ENCODE measurements around the gene KDM4B. TPM values are rescaled to one million over a fixed set of nuclear protein-coding genes. Genes with fewer than 3 reads are reported as not detected.
A peak's percentile ranks its signal among the peaks of the same experiment; 100 is the strongest.

The KDM4B gene
- total RNA-seq, 1 experiment from 2014 or later = 43.7 TPM

GRCh38 chr19:5040544-5041167, 71.7 kb downstream of the KDM4B start:
- H2BK20ac ChIP-seq (ENCODE audit: low read depth, low read length, poor library complexity, severe bottlenecking) = no peak overlapping the region
- no peak overlapping the region for H2AK5ac ChIP-seq (ENCODE audit: insufficient read length, low read length)
- H3K56ac ChIP-seq (ENCODE audit: insufficient read length, low read depth, low read length) = no peak overlapping the region
- no peak overlapping the region for H4K5ac ChIP-seq (ENCODE audit: insufficient read length, low read depth, low read length)
- H3K27ac ChIP-seq (ENCODE audit: insufficient read length, low read depth, low read length) = no peak overlapping the region
- no peaks in the 10 kb centered on the region for H3K79me2 ChIP-seq (ENCODE audit: insufficient read depth, low read length)
- no peak overlapping the region for H2AFZ ChIP-seq (ENCODE audit: low read length)
- H3K4me2 ChIP-seq (ENCODE audit: insufficient read depth, insufficient read length, low read length) = no peak overlapping the region
- no peaks in the 10 kb centered on the region for H3K79me1 ChIP-seq (ENCODE audit: insufficient read depth, low read depth, low read length, poor library complexity, severe bottlenecking)
- no peak overlapping the region for H4K8ac ChIP-seq (replicated peaks; ENCODE audit: insufficient read length, low read depth, low read length)
- H3K4me1 Mint-ChIP-seq = peaks cover 0 to 9% of the 10 kb centered on the region in 2 experiments; a peak in 1 of 4 replicates
- peaks cover 5 to 37% (median 26%) of the 10 kb centered on the region in 3 experiments; a peak in 6 of 7 replicates for H3K36me3 Mint-ChIP-seq (ENCODE audit: insufficient read depth in 1 of 3, low read depth in 3 of 3)
- H3K9me3 ChIP-seq (ENCODE audit: control insufficient read depth, low read depth, low read length) = no peaks in the 10 kb centered on the region
- no peaks in the 10 kb centered on the region for H3K9me3 Mint-ChIP-seq
- H4K20me1 ChIP-seq (ENCODE audit: control insufficient read depth, insufficient read depth, insufficient read length) = no peaks in the 10 kb centered on the region
- no peak overlapping the region for H3K18ac ChIP-seq (ENCODE audit: insufficient read length, low read depth, low read length)
- no peak for TF ChIP-seq CTCF (conservative IDR thresholded peaks at IDR 0.05)
- H2BK15ac ChIP-seq (ENCODE audit: low read depth, low read length) = no peak overlapping the region
- no peaks in the 10 kb centered on the region for H3K23me2 ChIP-seq (ENCODE audit: insufficient read length, low read depth, low read length, poor library complexity, severe bottlenecking)
- no peak overlapping the region for H3K4me3 Mint-ChIP-seq
- no peak overlapping the region for H3K4ac ChIP-seq (ENCODE audit: low read depth, low read length)
- no peak overlapping the region for H2BK12ac ChIP-seq (ENCODE audit: insufficient read length, low read depth, low read length)
- H3K14ac ChIP-seq (ENCODE audit: insufficient read depth, low read length) = no peak overlapping the region
- no CpG with 5 or more reads among the region's 28 CpGs for WGBS (ENCODE audit: extremely low coverage, insufficient read length, low lambda C conversion rate)
- no peak overlapping the region for H2BK120ac ChIP-seq (ENCODE audit: low read depth, low read length, poor library complexity, severe bottlenecking)
- DNase-seq = no peak
- no peaks in the 10 kb centered on the region for H3K4me1 ChIP-seq (ENCODE audit: insufficient read depth, low read length)
- no peaks in the 10 kb centered on the region for H3K27me3 Mint-ChIP-seq (ENCODE audit: low read depth)
- H3K27me3 ChIP-seq (ENCODE audit: insufficient read depth, low read length) = no peaks in the 10 kb centered on the region
- no peak overlapping the region for H4K91ac ChIP-seq (ENCODE audit: insufficient read length, low read depth, low read length)
- H3K9ac ChIP-seq (ENCODE audit: extremely low read depth, insufficient read length, low read length) = no peak overlapping the region
- no peak overlapping the region for H2BK5ac ChIP-seq (ENCODE audit: insufficient read length, low read length)
- H3T11ph ChIP-seq (ENCODE audit: low read length) = no peak overlapping the region
- H3K23ac ChIP-seq (ENCODE audit: insufficient read length, low read depth, low read length) = no peak overlapping the region
- H3K27ac Mint-ChIP-seq = 0 out of 7 replicates have a peak overlapping the region, but pooled peaks of 1 of the 3 experiments have one; percentile 47
